Kidney epithelial cell (primary cell): Measurements from ENCODE around the gene ALX4. TPM values are rescaled to one million over a fixed set of nuclear protein-coding genes. Genes with fewer than 3 reads are reported as not detected.

Experiments used
- DNase-seq: peaks from one replicate; pipeline ENCODE4 v3.0.0-alpha.2; 2010; ENCODE audit warnings: low read depth
- H3K27me3 ChIP-seq: 2 replicates; pipeline ENCODE4 v1.6.0; 2011; ENCODE audit warnings: low read length; ENCODE audit not compliant: control insufficient read depth, insufficient read depth
- H3K36me3 ChIP-seq: 2 replicates; pipeline ENCODE4 v1.5.1; 2011; ENCODE audit warnings: low read length; ENCODE audit not compliant: control insufficient read depth, insufficient read depth
- H3K4me3 ChIP-seq: 2 replicates; pipeline ENCODE4 v1.5.1; 2011; ENCODE audit warnings: low read depth, mild to moderate bottlenecking, control low read depth, low read length
- total RNA-seq: library from RNA; depleted of rRNA; stranded (reverse); fragments of >200 nt; gene quantifications from 2 replicates; pipeline ENCODE4 v1.2.3, GENCODE V29; 2015
- TF ChIP-seq, protein P1 (sequence below): IDR thresholded peaks from 2 replicates; pipeline ENCODE4 v1.5.1; 2011; ENCODE audit warnings: mild to moderate bottlenecking, moderate library complexity, low read length, control low read depth, inconsistent platforms; ENCODE audit not compliant: insufficient read depth, poor library complexity, severe bottlenecking

The ALX4 gene
- total RNA-seq, 1 donor from 2014 or later = not detected

DNA sequence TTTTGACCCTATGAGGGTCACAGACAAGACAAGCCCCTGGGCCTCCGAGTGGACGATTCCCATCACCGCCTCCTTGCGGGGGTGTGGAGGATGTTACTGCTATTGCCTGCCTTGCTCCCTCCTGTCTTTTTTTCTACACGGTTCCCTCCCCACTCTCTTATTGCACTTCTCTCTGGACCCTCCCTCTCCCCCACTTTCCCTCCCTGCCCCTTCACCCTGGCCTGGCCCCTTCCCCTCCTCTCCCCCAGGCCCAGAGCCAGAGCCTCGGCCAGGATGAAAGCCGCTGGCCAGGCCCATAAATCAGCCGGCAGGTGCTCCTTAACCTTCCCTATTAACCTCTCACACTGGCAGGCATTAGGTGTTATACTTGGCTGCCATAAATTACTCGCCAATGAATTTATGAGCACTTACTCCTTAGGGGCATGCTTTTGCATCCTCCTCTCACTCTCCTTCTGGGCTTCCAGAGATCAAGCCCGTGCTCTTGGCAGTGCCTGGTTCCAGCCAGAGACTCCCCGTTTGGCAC lies 18.3 kb upstream of the ALX4 start:
- H3K27me3 ChIP-seq = peaks cover 79% of the 10 kb centered on the region
- H3K4me3 ChIP-seq = no peak overlapping the region
- H3K36me3 ChIP-seq = no peaks in the 10 kb centered on the region
- TF ChIP-seq, protein P1, sequence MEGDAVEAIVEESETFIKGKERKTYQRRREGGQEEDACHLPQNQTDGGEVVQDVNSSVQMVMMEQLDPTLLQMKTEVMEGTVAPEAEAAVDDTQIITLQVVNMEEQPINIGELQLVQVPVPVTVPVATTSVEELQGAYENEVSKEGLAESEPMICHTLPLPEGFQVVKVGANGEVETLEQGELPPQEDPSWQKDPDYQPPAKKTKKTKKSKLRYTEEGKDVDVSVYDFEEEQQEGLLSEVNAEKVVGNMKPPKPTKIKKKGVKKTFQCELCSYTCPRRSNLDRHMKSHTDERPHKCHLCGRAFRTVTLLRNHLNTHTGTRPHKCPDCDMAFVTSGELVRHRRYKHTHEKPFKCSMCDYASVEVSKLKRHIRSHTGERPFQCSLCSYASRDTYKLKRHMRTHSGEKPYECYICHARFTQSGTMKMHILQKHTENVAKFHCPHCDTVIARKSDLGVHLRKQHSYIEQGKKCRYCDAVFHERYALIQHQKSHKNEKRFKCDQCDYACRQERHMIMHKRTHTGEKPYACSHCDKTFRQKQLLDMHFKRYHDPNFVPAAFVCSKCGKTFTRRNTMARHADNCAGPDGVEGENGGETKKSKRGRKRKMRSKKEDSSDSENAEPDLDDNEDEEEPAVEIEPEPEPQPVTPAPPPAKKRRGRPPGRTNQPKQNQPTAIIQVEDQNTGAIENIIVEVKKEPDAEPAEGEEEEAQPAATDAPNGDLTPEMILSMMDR = no peak
- no peak for DNase-seq

DNA sequence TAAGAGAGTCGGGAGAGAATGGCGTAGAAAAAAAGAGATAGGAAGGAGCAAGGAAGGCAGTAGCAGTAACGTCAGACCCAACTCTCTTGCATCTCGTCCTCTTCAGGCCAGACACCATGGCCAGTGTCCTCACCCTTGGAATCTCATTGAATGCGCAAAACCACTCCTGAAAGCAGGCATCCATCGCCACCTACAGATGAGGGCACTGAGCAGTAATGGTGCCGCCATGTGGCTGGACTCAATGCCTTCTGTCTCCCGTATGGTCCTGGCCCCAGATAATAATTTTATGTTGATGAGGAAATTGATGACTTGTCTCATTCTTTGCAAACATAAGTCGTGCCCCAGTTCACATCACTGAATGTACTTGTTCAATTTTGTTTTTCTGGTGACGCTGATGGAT lies 17.8 kb upstream of the ALX4 start:
- Histone ChIP-seq H3K27me3 (peaks cover 83% of the 10 kb centered on the region), H3K36me3 (no peaks in the 10 kb centered on the region), H3K4me3 (no peak overlapping the region)
- DNase-seq = no peak
- TF ChIP-seq, protein P1 = no peak

DNA sequence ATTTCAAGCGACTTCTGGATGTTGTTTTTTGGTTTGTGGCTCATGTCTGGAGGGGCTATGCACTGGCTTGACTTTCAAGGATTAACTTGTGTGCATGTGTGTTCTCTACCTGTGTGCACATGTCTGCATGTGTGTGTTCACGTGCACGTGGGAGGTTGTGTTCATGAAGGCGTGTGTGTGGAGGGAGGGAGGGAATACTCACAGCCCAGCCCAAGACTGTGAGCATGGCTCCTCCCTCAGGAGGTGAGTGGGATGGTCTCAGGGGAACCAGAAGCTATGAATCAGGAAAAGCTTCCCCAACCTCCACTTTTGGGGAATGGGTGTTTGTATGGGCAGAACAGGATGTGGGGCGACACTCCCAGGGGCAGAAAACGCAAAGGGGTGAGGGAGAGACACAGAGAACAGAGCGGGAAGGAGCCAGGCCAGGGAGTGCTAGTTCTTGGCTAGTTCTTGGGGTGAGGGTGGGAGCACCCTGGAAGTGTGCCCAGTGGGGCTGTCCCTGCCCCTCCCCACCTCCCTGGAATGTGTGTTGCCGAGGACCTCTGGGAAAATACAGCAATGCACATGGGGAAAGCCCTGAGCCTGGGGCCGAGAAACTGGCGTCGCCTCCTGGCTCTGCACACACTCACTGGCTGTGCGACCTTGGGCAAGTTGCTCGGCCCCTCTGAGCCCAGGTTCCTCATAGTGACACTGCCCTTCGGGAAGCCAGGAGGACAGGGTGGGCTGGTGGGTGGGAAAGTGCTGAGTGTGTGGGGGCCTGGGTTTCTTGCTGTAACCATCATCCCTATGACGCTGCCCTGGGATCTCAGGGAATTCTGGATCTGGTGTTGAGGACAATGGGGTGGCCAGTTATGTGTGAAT lies 16.9 kb upstream of the ALX4 start:
- Histone ChIP-seq H3K27me3 (peaks cover 84% of the 10 kb centered on the region), H3K4me3 (no peak overlapping the region), H3K36me3 (no peaks in the 10 kb centered on the region)
- no peak for DNase-seq
- TF ChIP-seq, protein P1 = no peak

DNA sequence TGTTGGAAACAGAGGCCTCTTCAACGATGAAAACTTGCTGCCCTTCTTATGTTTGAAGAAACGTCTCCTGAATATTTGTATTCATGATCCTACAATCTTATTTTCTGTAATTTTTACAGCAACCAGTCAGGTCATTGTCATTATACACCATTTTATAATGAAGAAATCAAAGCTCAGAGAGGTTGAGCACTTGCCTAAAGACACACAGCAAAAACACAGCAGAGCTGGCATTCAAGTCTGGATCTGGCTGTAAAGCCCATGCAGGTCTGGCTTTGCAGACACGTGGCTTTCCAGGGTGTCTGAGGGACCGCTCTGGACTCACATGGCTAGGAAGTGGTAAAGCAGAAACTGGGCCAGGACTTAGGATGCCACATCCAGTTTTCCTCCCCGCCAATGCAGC lies 15.8 kb upstream of the ALX4 start:
- Histone ChIP-seq H3K36me3 (no peaks in the 10 kb centered on the region), H3K4me3 (no peak overlapping the region), H3K27me3 (peaks cover 88% of the 10 kb centered on the region)
- DNase-seq = no peak
- TF ChIP-seq, protein P1 = no peak

GRCh38 chr11:44324749-44325525 lies 15.0 kb upstream of the ALX4 start:
- no peak for DNase-seq
- TF ChIP-seq, protein P1 = no peak
- H3K4me3 ChIP-seq = no peak overlapping the region
- no peaks in the 10 kb centered on the region for H3K36me3 ChIP-seq
- peaks cover 89% of the 10 kb centered on the region for H3K27me3 ChIP-seq
